HG03139 (cell line): Measurements from ENCODE around the gene ZBTB16.

ENCODE experiments used
- ATAC-seq: cut with Tn5 transposase; IDR thresholded peaks from one replicate; pipeline ENCODE4 v1.9.1; 2021; ENCODE audit not compliant: unreplicated experiment

The ZBTB16 gene, protein sequence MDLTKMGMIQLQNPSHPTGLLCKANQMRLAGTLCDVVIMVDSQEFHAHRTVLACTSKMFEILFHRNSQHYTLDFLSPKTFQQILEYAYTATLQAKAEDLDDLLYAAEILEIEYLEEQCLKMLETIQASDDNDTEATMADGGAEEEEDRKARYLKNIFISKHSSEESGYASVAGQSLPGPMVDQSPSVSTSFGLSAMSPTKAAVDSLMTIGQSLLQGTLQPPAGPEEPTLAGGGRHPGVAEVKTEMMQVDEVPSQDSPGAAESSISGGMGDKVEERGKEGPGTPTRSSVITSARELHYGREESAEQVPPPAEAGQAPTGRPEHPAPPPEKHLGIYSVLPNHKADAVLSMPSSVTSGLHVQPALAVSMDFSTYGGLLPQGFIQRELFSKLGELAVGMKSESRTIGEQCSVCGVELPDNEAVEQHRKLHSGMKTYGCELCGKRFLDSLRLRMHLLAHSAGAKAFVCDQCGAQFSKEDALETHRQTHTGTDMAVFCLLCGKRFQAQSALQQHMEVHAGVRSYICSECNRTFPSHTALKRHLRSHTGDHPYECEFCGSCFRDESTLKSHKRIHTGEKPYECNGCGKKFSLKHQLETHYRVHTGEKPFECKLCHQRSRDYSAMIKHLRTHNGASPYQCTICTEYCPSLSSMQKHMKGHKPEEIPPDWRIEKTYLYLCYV

DNA sequence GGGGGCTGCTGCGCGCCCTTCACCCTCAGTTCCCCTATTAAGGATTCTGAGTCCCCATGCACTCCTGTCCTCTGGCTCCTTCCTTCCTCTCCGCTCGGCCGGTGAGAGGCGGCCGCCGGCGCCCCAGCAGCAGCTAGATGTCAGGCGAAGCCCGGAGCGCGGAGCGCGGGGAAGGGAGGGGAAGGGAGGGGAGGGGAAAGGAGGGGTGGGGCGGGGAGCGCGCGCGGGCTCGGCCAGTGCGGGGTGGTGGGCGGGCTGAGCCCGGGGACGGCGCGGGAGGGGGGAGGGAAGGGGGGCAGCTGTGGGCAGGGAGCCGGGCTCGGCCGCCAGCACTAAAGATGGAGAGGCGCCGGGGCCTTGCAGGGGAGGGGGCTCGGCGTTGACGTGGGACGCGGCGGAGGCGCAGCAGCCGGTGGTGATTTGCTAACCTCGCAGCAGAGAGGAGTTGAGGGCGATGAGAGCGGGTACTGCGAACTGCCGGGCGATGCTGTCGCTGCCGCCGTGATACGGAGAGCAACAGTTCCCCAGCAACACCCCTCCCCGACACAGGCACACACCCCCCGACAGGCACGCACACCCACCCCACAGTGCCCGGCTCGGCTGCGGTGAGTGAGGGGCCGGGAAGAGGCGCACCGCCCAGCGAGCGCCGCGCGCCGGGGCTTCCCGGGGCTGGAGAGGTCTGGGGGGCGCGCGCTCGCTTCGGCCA lies at the start of gene ZBTB16:
TSS of gene ZBTB16 (plus strand) at position 434 of the 706 bp plus-strand sequence. CDS start 3,590 bp downstream, outside the sequence.
- no peak for ATAC-seq

DNA sequence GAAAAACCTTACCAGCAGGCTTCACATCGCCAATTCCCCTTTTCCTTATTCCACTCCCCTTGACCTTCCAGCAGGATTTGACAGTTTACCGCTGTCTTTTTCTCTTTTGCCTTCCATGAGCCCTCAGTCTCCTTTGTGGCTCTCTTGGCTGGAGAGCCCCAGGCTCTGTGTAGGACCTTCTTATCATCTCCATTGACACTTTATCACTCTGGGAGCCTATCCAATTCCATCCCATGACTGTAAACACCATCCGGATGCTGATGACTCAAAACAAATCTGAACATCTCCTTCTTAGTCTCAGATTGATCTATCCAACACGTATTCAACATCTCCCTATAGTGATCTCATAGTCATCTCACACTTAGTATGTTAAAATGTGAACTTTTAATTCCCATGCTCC lies 48.6 kb upstream of the ZBTB16 start:
- no peak for ATAC-seq

DNA sequence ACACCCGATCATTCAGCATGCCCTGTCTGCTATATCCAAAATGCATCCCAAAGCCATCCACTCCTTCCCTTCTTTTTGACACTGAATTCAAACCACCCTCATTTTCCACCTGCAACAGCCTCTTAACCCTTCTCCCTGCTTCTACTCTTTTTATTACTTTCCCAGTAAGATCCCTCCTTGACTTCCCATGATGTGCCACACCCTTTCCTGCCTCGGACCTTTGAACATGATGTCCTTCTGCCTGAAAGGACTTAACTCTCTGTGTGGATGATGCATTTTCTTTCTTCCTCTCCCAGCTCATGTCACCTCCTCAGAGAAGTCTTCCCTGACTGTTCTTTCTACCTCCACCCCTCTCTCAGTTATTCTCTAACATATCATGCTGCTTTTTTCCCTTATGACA lies 48.1 kb upstream of the ZBTB16 start:
- ATAC-seq, result no peak

DNA sequence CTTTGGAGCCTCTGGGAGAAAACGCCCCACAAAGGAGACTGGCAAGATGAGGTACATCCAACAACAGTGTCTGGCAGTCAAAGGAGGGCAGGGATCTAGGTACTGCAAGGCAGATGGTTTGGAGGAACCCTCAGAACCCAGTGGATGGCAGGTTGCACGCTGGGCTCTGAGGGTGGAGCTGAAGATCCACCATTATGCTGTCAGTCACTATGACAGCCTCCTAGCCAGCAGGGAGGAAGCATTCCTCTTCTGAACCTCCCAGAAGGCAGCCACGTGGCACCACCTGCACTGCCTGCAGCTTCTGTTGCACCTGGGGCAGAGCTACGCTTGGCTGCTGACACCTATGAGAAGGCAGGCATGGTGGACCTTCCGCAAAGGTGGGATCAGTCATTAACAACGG lies 44.4 kb upstream of the ZBTB16 start:
- no peak for ATAC-seq

DNA sequence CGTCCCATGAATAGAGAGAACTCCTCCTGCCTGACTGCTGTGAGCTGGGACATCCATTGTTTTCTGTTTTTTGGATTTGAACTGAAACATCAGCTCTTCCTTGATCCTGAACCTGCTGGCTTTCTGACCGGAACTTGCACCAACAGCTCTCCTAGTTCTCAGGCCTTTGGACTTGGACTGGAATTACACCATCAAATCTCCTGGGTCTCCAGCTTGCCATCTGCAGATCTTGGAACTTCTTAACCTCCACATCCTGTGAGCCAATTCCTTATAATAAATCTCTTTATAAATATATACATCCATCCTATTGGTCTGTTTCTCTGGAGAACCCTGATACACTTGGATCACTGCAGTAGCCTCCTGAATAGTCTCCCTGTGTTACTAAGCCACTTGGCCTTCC lies 42.5 kb upstream of the ZBTB16 start:
- ATAC-seq, result no peak

DNA sequence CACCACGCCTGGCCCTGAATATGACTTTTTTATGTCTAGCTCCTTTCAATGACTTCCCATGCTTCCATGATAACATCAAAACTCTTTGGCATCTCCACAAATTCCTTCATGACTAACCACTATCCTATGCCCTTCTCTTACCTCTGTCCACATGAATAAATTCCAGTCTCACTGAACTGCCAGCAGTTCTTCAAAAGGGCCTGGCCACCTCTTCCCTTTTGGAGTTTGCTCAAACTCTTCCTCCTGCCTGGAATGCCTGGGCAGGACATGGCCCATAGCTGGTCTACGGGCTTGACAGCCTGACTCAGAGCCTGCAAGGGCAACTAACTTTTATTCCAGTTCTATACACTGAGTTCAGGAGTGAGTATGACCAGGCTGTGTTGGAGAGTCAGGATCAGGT lies 41.8 kb upstream of the ZBTB16 start:
- ATAC-seq, result no peak

DNA sequence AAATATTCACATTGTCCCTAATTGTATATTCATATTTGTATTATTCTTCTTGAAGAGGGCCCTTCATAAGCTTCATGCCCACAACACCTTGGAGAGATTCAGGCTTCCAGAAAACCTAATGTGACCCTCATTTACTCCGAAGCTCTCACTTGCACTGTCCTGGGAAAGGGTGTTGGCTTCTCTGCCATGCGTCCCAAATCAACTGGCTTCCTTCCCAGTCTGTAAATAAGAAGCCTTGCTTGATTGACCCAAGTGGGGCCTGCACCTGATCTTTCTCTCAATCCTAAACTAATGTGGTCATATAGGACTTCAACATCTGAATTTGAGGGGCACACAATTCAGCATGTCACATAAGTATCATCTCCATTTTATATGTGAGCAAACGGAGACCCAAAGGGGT lies 40.5 kb upstream of the ZBTB16 start:
- ATAC-seq, result no peak

DNA sequence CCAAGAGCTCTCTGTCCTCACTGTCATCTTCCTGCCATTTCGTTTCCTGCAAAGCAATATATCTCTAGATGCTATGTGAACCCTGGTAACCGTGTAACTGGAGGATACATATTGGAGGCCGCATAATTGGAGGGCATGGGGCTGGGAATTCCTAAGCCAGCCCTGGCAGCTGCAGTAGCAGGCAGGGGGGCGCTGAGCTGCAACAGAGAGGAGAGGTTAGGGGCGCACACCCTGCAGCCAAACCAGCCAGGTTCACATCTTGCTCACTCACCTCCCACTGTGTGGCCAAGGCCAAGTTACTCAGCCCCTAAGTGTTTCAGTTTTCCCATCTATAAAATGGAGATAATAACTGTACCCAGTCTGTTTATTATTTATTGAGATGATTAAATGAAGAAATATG lies 39.9 kb upstream of the ZBTB16 start:
- no peak for ATAC-seq

DNA sequence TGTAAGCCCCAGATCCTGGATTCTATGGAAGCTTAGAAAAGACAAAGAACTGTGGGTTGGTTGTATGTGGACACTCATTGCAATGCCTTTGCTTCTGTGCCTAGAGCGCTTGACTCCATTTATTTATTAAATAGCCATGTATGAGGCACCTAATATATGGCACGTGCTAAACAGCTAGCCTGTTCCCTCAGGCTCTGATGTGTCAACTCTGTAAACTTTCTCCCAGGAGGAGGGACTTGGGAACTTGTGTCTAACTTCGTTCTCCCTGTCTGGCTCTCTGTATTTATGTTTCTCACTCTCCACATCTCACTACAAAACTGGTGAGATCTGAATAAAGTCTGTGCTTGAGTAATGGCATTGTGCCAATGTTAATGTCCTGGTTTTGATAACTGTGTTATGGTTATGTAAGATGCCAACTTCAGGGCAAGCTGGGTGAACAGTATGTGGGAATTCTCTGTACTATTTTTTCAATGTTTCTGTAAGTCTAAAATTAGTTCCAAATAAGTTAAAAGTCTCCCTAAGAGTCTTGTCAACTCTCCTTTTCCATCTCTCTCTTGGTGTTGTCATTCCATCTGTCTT lies 34.1 kb upstream of the ZBTB16 start:
- no peak for ATAC-seq

DNA sequence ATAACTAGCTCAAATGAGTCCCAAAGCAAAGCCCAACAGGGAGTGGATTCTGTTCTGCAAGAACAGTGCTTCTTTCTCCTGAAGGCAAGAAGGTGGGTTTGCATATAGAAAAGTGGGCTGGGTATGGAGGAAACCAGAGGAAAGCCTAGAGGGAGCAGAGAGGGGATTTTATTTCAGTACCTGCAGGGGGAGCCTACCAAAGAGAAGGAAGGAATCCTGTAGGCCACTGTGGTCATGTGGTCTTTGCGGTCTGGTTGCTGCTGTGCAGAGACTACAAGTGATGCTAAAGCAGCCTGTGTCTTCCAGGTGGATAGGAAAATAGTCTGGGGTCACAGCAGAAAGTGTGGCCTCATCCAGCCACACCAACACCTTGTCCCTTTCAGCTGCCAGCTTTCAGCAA lies 33.2 kb upstream of the ZBTB16 start:
- no peak for ATAC-seq

DNA sequence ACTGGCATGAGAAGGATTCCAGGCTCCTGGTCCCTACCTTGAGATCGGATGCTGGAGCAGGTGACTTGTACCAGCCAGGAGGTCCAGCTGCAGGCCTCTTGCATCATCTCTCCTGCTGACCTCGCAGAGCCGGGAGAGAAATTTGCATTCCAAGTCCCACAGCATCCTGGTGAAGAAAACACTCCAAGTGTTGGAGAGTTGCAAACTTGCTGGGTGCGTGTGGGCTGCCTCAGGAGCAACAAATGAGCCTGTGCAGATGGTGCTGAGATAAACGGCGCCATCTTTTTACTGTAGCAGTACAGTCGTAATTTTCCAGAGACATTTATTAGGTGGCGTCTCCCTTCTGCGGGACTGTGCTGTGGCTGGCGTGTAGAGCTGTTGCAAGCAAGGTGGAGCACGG lies 32.1 kb upstream of the ZBTB16 start:
- no peak for ATAC-seq

DNA sequence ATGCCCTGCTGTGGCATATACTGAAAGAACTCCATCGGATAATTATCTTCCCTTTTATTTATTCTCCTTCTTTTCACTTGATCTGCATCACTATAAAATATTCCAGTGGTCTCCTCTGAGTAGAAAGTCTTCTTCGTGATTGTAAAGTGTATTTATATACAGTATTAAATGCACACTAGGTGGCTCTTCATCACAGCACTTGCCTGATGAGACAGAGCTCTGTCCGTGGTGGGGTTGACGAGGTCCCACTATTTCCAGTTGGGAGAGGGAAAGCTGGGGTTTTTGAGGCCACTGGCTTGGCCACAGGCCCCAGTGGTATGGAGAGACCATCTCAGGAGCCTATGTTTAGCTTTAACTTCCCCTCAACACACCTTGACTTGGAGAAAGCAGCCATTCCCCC lies 31.6 kb upstream of the ZBTB16 start:
- no peak for ATAC-seq

DNA sequence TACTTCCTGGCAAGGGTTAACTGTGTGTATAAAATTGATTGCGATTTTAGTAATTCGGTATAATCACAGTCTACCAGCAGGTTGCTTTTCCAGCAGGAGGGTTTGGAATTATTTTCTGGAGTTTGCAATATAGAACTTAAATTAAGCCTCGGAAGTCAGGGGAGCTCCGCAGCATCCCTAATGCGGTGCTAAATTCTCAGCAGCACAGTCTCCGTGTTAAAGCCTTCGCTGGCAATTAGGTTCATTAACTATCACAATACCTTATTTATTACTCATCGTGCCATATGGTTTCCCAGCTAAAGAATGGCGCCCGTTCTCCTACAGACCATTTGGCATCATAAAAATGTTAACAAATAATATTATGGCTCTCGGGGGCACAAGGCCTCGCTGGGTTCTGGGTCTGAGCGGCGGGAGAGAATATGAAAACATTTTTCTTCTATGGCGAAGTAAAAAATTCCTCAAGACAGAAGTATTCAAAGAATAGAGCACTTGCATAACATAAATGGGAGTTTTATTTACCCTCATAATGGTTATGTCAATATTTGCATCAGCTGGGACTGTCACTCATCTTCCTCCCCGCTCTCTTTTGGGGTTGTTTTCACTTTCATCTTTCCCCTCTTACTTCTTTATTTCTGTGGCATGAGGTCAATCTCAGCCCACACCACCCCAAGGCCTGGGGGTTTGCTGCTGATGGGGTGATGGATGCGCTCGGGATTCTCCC lies 28.1 kb upstream of the ZBTB16 start:
- ATAC-seq, result no peak

DNA sequence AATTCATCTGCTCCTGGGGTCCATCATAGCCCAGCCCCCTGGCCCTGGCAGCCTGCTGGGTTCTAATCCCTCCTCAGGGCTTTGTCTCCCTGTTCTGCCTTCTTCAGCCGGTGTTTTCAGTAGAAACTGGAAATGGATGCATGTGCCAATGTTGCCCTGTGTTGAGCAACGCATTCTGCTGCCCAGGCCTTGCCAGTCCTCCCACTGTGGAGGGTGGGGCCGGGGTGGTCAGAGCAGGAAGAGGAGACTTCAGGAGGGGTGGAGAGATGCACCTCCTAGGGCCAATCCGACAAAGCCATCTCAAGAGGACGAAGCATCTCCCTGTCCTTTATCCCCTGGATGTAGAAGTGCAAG lies 27.6 kb upstream of the ZBTB16 start:
- no peak for ATAC-seq

DNA sequence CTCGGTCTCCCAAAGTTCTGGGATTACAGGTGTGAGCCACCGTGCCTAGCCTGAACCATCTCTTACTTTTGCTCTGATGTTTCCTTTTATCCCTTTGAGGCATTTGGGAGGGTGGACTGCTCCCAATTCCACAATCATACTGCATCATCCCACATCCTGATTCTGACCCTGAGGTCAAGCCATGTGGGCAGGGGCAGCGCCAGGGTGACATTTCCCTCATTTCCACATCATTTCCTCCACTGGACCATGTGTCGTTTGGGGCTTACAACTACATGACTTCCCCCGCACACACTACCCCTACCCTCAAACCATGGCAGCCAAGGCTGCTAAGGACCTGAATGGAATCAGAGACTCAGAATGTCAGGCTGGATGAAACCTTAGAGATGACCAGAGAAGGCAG lies 26.4 kb upstream of the ZBTB16 start:
- ATAC-seq, result no peak

DNA sequence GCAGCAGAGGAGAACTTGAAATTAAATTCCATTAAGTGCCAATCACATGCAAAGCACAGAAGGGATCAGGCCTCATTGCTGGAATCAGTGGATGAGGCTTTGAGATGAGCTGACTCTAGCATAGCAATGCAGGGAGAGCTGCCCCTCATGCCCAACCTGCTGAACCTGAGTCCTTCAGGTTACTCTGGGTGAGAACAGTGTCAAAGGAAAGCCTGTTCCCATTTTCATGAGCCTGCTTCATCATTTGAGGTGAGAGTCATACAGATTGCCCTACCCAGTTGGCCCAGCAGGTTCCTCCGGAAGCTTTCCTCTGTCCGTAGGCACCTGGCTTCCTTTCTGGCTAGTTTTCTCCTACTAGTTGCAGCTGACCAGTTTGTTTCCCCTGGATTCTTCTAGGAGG lies 25.9 kb upstream of the ZBTB16 start:
- ATAC-seq, result no peak

DNA sequence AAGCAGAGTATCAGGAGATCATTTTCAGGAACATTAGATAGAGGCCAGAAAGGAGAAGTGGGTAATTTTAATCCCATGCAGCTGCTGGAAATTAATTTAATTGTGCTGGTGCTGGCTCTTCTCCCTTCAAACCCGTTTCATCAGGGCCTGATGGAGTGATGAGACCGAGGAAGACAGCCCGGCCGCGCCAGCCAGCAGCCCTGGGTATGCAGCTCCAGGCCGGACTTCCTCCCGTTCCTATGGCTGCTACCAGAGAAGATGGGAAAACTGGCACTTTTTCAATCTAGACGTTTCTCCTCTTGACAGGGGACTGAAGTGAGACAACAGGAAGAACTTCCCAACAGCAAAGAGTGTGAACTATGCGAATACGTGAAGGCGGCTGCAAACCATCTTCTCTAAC lies 24.6 kb upstream of the ZBTB16 start:
- no peak for ATAC-seq

DNA sequence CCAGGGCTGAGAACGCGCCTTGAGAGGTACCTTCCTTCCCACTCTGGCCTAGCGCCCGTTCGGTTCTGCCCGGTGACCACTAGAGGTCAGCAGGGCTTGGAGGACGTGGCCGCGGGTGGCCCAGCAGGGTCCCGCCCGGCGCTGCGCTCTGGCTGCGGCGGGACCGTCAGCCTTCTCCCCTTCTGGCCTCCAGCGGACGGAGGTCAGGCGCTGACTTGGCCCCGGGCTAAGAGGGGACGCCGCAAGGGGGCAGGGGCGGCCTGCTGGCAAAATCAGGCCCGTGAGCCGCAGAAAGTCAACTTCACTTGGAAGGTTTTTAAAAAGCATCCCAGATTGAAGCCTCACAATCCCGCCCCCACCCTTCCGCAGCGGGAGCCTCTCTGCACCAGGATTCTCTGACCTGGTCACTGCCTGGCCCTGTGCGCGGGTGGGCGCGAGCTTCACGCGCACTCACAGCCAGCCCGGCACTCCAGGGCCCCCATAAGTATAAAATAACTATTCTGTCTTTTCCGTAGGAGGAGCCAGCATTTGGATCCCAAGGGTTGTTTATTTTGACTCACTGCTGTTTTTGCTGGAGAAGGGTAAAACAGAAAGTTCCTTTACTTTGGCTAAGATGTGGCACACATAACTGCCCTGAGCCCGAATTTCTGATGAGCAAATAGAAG lies 23.2 kb upstream of the ZBTB16 start:
- ATAC-seq, result no peak

DNA sequence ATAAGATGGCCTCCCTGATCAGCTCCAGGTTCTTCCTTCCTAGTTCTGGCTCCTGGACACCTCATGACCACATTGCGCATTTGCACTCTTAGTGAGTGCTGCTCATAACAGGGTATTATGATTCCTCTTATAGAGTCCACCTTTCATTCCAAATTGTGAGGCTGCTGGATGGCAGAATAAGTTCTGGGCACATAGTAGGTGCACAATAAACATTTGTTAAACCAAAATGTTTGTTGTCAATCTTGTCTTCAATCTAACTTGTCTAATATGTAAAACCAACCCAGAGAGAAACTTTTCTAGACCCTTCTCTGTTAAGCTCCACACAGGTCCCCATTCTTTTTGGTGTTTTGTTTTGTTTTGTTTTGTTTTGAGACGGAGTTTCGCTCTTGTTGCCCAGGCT lies 22.6 kb upstream of the ZBTB16 start:
- no peak for ATAC-seq

DNA sequence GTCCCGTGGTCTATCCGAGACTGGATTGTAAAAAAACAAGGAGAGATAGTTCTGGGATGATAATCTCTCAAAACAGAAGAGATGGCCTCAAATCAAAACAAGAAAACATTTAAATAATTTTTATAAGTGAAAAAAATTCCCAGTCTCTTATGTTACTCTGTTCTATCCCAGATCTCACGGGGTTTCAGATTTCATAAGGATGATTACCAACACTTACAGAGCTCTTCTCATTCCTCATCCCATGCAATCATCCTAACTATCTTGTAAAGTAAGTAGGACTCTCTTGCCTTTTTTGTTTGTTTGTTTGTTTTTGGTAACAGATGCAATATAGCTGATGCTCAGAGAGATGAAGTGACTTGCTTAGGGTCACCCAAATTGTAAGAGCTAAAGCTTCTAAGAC lies 20.0 kb upstream of the ZBTB16 start:
- no peak for ATAC-seq
